Activated CD4-positive, alpha-beta T cell treated with anti-CD3 and anti-CD28 coated beads for 24 hours (primary cell): ENCODE measurements around the gene NHLRC4.

ENCODE experiments used
- DNase-seq, 2 donors: peaks; one replicate each; pipeline ENCODE4 v3.0.0-alpha.2; 2020; ENCODE audit warnings: low read depth in 2 of 2

Gene NHLRC4

DNA sequence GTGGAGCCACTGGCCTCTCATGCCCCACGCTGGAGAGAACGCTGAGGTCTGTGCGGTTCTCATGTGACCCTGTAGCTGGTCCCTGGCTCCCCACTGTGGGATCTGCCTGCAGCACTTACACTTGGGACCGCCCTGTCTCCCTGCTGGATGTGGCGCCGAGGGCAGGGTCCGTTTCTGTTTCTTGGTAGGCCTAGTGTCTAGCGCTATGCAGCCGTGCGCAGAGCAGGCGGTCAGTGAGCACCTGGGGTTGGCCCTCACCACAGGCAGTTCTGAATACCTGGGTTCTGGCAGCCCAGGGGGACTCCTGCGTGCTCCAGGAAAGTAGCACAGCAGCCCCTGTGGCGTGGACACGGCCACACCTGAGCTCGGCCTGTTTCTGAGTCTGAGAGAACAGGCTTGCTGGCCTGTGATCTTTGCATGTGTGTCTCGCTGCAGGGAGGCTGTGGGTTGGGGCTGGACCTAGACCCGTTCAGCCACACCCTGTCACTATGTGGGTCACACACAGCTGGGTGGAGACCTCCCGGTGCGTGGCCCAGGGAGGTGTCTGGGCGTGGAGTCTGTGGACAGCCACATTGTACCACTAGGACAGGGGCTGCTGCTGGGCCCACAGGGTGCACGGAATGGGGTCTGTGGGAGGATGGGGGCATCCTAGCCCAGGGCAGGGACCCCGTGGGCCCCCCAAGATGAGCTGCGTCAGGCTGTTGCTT, 36.5 kb upstream of the NHLRC4 start:
- no peak for DNase-seq

DNA sequence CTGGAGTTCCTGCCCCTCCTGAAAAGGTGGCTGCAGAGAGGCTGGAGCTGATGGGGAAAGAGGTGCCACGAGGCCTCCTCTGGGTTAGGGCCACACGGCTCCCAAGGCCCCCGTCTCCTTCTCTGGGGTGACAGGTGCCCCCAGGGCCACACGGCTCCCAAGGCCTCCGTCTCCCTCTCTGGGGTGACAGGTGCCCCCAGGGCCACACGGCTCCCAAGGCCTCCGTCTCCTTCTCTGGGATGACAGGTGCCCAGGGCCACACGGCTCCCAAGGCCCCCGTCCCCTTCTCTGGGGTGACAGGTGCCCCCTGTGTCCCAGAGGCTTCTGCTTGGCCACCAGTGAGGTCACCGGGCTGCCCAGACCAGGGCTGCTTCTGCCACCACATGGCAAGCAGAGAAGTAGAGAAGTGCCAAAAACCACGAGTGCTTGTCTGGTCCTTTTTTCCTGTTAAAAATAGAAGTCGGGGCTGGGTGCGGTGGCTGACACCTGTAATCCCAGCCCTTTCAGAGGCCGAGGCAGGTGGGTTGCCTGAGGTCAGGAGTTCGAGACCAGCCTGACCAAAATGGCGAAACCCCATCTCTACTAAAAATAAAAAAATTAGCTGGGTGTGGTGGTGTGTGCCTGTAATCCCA, 35.2 kb upstream of the NHLRC4 start:
- no peak for DNase-seq

DNA sequence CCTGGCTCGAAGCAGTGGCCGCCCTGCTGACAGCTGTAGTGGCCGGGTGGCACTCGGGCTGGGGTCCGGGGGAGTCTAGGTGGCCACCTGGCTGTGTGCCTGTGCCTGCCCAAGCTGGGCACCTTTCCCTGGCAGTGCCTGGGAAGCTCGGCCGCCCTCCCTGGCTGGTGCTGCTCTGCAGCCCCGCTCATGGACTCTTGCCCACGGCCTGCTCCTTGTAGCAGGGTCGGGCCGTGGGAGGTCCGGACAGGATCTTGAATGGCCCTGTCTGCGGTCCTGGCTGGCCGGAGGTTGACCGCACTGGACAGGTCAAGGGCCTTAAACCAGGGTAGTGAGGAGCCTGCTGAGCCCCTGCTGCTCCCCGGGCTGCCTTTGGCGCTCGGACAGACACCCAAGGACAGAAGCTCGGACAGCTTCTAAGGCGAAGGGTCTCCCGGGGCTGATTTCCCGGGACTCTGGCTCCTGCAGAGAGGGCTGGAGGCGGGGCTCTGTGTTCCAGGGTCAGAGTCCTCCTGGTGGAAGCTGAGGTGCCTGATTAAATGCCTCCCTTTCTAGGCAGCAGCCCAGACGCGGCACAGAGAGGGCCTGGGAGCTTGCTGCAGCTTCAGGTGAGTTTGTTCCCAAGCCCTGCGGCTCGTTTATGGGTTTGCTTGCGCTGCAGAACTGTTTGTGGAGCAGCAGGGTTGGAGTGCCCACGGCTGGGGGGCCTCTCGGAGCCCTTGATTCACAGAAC, 33.2 kb upstream of the NHLRC4 start:
- DNase-seq = no peak

DNA sequence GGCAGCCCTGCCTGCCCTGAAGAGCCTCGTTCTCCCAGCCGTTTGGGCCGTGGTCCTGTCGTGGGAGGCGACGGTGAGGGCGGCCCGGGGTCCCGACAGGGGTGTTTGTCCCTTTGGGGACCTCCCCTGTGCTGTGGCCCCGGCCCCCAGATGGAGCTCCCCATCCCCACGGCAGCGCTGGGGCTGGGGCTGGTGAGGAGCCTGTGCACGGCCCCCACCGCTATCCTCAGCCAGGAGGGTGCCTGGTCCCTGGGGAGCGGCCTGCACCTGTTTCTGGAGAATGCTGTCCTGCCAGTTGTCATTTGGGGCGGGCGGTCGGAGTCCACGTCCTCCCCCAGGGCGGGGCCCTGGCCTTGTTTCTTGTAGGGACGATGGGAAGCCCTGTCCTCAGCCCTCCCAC, 32.7 kb upstream of the NHLRC4 start:
- no peak for DNase-seq

DNA sequence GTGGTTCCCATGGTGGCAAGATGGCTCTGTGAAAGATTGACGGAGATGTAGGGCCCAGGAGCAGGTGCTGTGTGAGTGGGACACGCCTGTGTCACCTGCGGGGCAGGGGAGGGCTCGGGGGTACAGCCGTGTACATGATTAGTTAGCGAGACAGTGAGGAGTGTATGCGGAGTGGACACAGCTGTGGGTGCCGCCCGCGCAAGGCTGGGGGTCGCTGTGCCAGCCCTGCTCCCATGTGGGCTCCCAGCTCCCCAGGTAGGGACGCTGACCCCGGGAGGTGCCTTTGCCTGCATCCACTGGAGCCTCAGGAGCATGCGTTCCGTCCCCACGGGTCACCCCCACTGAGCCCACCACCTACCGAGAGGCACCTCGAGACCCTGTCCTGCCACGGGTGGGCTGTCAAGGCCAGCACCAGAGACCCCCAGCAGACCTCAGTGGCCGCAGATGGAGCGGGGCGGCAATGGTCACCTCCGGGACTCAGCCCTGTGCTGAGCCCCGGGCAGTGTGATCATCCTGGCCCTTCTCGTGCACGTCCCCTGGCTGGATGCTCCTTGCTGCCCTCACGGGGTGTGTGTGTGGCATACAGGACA, 31.9 kb upstream of the NHLRC4 start:
- DNase-seq = no peak

DNA sequence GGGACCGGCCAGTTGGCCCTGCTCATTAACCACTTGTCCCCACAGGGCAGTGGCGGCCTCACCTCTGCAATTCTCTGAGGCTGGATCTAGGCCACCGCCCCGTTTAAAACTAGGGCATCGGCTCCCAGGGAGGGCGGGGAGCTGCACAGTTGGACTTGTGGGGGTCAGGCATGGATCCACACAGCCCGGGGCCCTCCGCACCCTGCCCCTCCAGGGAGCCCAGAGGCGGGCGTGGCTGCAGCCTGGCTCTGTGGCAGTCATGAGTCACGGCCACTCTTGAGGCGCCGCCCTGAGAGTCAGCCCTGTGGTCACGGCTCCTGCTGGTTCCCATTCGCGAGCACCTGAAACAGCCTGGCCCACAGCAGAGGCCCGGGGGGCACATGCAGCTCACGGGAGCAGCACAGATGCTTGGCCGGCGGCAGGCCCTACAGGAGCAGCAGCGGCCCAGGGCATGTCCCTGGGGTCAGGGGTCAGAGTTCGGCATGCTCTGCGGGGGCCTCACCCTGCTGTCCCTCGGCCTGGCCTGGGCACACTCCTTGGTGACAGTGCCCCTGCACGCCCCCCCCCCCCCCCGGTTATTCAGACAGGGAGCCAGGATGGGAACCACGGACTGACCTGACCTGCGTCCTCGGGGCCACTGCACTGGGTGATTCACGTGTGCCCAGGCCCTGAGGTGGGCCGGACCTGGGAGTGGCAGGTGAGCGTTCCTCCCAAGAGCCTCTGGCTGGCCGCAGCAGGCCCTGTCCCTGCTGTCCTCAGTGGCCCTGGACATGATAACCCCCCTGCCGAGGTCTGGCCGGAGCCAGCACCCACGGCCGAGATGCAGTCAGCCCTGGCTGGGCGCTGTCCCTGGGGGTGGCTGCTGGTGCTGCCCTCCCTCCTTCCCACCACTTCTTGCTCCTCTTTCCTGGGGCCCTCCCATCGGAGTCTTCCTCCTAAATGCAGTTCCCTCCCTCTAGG, 31.1 kb upstream of the NHLRC4 start:
- DNase-seq = no peak

DNA sequence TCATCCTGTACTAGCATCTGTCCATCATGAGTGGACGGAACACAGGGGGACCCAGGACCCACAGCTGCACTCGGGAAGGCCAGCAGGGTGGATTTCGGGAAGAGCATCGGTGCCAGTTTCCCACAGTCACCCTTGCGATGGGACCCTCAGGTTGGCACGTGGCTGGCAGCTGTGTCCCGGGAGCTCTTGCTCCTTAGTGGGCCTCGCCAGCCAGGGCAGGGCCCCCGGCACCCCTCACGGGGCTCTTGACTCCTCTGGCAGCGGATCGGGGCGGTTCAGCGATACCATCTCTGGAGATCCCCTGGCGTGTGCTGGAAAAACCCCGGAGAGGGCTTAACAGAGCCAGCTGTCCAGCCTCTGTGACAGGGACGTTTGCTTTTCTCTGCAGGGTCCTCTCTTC, 30.1 kb upstream of the NHLRC4 start:
- DNase-seq = no peak

DNA sequence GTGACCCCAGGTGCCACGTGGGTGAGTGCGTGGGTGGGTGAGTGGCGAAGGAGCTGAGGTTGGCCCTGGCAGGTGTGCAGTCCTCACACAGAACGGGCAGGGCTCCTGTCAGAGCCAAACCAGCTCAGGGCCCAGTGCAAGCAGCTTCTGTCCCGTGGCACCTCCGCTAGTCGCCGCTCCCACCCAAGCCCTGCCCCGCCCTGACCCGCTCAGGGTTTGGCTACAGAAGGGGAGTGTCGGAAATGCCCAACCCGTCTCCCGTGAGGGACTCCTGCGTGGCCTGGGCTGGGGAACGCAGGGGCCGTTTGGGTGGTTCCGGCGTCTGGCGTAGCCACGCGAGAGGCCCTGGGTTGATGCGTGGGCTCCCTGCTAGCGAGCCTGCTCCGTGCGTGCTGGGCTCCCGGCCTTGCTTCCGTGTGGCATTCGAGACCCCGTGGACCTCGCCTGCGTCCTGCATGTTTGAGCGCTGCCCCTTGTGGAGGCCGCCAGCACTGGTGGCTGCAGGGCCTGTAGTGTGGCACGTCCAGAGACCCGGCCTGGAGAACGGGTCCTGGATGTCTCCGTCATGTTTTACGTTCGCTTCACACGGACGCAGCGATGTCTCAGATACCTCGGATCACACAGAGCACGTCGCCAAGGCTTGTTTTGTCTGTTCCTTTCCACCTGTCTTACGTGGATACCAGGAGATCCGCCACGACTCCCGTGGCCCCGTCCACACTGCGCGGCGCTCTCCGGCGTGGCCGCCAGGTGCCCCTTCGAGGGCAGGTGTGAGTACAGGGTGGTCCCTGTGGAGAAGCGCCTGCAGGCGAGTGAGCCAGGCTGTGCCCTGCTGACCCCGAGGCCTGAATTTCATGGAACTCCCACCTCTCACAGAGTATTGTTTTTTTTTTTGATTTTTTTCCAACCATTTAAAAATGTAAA, 29.1 kb upstream of the NHLRC4 start:
- DNase-seq = no peak

DNA sequence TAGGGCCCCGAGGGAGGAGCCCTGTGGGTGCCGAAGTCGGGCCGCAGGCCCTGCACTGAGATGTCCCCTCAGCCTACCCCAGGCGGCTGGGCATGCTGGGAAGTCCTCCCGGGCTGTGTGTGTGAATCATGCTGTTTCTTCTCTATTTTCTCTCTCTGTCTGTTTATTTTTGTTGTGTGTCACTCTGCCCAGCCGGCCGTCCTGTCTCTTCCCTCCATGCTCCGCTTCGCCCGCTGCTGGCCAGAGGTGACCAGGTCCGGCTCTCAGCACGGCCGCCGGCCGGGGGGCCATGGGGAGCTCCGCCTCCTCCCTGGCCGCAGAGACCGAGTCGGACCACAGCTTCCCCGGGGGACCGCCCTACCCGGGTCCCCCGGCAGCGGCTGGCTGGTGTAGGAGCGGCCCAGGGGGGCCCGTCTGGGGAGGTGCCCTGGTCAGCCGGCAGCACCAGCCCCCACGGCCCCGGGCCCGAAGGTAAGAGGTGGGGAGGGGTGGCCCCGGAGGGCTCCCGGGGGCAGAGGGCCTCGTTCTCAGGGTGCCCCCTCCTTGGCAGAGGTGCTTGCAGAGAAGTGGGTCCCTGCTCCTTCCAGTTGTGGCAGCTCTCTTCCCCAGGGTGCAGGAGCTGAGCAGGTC, 26.8 kb upstream of the NHLRC4 start:
- no peak for DNase-seq

DNA sequence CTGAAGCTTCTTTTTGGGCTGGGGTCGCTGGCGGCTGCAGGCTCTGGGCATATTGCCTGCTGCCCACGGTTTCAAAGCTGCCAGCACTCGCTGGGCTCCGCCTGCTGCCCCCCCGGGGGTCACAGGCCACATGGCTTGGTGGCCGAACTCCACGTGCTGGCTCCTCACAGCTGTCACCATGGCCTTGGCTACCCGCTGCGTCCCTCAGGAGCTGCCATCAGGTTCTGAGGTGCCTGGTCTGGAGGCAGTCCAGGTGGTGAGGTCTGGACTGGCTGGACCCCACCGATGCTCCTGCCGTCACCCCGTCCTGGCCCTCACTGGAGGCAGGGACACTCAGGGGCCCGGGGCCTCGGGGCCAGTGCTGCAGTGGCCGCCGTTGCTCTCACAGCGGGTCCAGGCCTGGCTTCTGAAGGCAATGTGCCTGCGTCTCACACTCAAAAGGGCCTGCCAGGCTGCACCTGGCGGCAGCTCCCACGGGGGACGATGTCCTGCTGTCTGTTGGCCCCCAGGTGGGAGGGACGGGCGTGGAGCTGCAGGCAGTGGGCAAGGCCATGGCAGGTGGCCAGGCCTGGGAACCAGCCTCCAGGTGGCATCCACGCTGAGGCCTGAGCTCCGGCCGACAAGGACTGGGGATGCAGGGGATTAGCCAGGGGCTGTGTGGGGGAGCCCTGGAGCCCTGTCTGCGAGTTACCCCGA, 26.0 kb upstream of the NHLRC4 start:
- DNase-seq = no peak

DNA sequence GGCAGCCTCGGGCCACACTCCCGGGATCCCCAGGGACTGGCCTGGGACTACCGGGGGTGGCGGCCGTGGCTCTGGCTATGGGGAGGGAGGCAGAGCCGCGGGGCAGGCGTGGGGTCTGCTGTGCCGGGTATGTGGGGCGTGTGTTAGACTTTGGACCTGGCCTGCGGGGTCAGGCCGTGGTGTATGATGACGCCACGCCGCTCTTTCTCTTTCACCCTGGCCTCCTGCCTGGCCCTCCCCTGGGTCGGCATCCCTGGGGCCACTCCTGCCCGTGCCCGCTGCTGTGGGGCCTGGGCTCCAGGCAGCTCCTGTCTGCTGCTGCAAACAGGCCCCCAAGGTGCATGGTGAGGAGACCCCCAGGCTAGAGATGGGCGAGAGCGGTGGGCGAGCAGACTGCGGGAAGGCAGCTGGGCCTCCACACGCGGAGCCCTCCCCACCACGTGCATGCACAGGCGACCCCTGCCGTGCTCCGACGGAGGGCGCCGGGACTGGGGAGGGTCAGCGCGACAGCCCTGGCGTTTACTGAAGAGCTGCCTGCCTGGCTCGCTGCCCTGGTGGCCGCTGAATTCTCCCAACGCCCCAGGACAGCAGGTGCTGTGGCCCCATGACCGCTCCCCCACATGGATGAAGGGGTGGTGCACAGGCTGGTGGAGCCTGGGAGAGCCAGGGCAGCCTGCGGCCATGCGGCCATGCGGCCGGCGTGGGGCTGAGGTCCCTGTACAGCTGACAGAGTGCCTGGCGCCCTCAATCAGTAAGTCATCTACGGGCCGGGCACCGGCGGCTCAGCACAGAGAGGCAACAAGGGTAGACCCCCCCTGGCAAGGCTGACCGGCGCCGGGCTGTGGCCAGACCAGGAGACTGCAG, 23.3 kb upstream of the NHLRC4 start:
- no peak for DNase-seq

DNA sequence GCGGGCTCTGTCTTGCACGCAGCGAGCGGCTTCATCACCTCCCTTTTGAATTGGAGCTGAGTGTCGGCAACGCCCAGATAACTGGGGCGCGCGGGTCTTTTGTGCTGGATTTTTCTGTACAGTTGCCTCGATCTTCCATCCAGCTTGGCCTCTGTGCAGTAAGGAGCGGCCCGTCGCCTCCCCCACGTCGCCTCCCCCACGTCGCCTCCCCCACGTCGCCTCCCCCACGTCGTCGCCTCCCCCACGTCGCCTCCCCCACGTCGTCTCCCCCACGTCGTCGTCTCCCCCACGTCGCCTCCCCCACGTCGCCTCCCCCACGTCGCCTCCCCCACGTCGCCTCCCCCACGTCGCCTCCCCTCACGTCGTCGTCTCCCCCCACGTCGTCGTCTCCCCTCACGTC, 22.3 kb upstream of the NHLRC4 start:
- no peak for DNase-seq

DNA sequence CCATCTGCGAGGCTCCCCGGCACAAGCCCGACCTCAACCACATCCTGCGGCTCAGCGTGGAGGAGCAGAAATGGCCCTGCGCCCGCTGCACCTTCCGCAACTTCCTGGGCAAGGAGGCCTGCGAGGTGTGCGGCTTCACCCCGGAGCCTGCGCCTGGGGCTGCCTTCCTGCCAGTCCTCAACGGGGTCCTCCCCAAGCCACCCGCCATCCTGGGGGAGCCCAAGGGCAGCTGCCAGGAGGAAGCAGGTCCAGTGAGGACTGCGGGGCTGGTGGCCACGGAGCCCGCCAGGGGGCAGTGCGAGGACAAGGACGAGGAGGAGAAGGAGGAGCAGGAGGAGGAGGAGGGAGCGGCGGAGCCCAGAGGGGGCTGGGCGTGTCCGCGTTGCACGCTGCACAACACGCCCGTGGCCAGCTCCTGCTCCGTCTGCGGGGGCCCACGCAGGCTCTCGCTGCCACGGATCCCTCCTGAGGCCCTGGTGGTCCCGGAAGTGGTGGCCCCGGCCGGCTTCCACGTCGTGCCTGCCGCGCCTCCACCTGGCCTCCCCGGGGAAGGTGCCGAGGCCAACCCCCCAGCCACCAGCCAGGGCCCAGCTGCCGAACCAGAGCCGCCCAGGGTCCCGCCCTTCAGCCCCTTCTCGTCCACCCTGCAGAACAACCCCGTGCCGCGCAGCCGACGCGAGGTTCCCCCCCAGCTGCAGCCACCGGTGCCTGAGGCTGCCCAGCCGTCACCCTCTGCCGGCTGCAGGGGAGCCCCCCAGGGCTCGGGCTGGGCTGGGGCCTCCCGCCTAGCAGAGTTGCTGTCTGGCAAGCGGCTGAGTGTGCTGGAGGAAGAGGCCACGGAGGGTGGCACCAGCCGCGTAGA, 19.7 kb upstream of the NHLRC4 start:
- DNase-seq = peak in 1 of 2 donors; percentile 43

DNA sequence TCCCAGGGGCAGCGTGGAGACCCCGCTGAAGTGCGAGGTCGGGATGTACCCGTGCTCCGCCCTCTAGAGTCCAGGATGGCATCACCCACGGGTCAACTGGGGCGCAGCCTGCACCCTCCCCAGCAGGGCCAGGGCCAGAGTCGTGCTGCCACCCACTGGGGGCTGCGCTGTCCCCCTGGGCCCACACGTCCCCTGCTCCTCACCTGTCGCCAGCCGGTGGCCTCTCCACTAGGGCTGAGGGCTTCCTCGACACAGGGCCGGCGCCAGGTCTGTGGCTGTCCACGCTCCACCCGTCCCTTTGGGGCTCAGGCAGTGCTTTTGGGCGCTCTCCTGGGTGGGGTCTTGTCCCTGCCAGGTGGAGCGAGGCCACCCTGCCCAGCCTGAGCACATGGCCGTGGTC, 18.2 kb upstream of the NHLRC4 start:
- DNase-seq = no peak

DNA sequence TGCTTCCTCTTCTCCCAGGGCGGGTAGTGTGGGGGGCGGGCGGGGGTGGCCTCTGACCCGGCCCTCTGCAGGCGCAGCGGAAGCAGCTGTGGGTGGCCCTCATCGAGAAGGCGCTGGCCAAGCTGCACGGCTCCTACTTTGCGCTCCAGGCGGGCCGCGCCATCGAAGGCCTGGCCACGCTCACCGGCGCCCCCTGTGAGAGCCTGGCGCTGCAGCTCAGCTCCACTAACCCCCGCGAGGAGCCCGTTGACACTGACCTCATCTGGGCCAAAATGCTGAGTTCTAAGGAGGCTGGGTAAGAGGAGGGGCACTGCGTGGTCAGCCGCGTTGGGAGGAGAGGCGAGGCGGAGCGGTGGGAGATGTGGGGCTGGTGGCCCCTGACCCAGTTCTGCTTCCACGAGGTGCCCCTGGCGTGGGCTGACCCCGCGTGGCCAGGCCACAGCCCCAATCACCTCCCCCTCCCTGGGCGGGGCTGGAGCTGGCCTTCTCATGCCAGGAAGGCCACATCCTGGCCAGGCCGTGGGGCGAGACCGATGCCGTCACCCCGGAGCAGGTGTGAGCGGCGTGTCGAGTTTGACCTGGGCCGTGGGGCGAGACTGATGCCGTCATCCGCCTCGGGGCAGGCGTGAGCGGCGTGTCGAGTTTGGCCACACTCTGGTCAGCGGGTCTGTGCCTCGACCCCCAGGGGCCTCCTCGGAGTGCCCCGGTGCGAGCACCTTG, 17.1 kb upstream of the NHLRC4 start:
- DNase-seq = no peak

DNA sequence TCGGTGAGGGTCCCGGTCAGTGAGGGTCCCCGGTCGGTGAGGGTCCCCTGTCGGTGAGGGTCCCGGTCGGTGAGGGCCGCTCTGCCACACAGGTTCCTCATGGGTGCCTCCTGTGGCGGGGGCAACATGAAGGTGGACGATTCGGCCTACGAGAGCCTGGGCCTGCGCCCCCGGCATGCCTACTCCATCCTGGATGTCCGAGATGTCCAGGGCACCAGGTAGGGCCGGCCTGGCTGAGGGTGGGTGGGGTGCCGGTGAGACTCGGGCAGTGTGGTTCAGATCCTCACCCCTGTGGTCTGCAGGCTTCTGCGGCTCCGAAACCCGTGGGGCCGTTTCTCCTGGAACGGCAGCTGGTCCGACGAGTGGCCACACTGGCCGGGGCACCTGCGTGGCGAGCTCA, 15.6 kb upstream of the NHLRC4 start:
- DNase-seq = no peak

DNA sequence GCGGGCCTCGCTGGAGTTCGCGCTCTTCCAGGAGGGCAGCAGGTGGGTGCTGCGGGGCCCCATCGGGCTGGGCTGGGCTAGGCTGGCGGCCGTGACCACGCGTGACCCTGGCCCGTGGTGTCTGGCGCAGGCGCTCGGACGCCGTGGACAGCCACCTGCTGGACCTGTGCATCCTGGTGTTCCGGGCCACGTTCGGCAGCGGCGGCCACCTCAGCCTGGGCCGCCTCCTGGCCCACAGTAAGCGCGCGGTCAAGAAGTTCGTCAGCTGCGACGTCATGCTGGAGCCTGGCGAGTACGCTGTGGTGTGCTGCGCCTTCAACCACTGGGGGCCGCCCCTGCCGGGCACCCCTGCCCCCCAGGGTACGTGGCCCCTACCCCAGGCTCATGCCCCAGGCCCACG, 14.6 kb upstream of the NHLRC4 start:
- no peak for DNase-seq
